PFSK-1 (cell line): Measurements from ENCODE around the gene FAM217A.

ENCODE experiments used
- FOXP2 ChIP-seq: optimal IDR thresholded peaks from 2 replicates; pipeline ENCODE3; 2011; ENCODE audit warnings: borderline replicate concordance, control low read depth, inconsistent platforms; ENCODE audit not compliant: insufficient read depth; ENCODE audit errors: extremely low read length, extremely low read depth
- POLR2AphosphoS5 ChIP-seq: IDR thresholded peaks from 2 replicates; pipeline ENCODE4 v1.6.1; 2012; ENCODE audit warnings: low read depth, mild to moderate bottlenecking, control low read depth, low read length, moderate library complexity
- SIN3A ChIP-seq: IDR thresholded peaks from 2 replicates; pipeline ENCODE4 v1.6.1; 2012; ENCODE audit warnings: mild to moderate bottlenecking, low read length, moderate library complexity, borderline replicate concordance; ENCODE audit not compliant: insufficient read depth
- TAF1 ChIP-seq: IDR thresholded peaks from 2 replicates; pipeline ENCODE4 v1.6.1; 2012; ENCODE audit warnings: low read length, control low read depth, borderline replicate concordance; ENCODE audit not compliant: insufficient read depth
- TF ChIP-seq, protein P1 (sequence below), 2 experiments: IDR thresholded peaks; 2 replicates each; pipeline versions ENCODE4 v1.6.1 to v1.8.0; 2011 to 2012; ENCODE audit warnings: low read depth in 2 of 2, low read length in 2 of 2, control low read depth in 1 of 2, inconsistent platforms in 1 of 2, mild to moderate bottlenecking in 1 of 2, moderate library complexity in 1 of 2; ENCODE audit not compliant: insufficient read depth in 1 of 2

FAM217A gene

DNA sequence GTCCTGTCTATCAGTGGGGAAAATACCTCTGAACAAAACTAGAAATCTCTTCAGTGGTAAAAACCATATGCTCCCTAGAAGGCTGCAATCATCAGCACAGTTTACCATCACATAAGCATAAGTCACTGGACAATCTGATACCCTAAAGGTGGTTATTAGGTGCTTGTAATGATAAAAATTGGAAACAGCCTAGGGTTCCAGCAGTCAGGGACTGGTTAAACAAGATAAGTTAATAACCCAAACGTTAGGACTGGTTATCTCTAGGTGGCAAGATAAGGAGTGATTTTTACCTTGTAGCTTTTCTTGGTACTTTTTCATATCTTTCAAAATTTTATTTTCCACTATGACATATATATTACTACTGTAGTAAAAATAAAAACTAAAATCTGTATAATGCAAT, 45.4 kb upstream of the FAM217A start:
- TF ChIP-seq POLR2AphosphoS5: no peak
- TF ChIP-seq TAF1: no peak
- TF ChIP-seq SIN3A: no peak

DNA sequence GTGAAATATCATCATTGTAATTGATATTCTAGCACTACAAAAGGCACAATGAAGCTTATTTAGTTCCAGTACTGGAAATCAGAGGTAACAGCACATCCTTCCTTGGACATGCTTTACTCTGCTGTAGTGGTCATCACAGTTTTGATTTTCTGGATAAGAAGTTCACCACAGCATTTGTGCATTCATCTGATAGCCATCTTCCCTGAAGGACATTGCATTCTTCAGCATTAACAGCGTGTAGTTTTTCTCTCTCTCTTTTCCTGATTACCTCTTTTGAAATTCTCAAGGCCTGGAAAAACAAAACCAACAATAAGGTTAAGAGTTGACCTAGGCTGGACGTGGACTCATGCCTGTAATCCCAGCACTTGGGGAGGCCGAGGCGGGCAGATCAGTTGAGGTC, 36.8 kb upstream of the FAM217A start:
- TF ChIP-seq SIN3A (no peak), FOXP2 (no peak), POLR2AphosphoS5 (no peak), TAF1 (no peak)
- TF ChIP-seq, protein P1, sequence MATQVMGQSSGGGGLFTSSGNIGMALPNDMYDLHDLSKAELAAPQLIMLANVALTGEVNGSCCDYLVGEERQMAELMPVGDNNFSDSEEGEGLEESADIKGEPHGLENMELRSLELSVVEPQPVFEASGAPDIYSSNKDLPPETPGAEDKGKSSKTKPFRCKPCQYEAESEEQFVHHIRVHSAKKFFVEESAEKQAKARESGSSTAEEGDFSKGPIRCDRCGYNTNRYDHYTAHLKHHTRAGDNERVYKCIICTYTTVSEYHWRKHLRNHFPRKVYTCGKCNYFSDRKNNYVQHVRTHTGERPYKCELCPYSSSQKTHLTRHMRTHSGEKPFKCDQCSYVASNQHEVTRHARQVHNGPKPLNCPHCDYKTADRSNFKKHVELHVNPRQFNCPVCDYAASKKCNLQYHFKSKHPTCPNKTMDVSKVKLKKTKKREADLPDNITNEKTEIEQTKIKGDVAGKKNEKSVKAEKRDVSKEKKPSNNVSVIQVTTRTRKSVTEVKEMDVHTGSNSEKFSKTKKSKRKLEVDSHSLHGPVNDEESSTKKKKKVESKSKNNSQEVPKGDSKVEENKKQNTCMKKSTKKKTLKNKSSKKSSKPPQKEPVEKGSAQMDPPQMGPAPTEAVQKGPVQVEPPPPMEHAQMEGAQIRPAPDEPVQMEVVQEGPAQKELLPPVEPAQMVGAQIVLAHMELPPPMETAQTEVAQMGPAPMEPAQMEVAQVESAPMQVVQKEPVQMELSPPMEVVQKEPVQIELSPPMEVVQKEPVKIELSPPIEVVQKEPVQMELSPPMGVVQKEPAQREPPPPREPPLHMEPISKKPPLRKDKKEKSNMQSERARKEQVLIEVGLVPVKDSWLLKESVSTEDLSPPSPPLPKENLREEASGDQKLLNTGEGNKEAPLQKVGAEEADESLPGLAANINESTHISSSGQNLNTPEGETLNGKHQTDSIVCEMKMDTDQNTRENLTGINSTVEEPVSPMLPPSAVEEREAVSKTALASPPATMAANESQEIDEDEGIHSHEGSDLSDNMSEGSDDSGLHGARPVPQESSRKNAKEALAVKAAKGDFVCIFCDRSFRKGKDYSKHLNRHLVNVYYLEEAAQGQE (IDR thresholded peaks at IDR 0.05; ENCODE audit: insufficient read depth in 1 of 2, low read depth in 2 of 2, low read length in 2 of 2): no peak

DNA sequence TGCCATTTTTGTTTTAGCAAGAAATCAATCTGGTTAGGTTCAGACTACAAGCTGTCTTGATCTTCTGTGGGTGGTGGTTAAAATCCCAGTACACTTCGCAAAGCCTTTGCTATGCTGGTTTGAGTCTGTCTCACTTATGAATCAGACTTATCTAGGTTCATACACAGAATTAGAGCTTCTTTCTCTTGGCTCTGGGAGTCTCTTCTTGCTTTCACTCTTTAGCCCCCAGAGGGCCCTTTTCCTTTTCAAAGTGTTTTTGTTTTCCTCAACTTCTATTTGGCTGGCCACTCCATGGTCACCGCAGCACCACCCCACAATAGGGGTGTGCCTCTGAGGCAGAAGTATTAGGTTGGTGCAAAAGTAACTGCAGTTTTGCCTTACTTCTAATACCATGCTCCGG, 35.2 kb upstream of the FAM217A start:
- TF ChIP-seq FOXP2 (no peak), POLR2AphosphoS5 (no peak)

DNA sequence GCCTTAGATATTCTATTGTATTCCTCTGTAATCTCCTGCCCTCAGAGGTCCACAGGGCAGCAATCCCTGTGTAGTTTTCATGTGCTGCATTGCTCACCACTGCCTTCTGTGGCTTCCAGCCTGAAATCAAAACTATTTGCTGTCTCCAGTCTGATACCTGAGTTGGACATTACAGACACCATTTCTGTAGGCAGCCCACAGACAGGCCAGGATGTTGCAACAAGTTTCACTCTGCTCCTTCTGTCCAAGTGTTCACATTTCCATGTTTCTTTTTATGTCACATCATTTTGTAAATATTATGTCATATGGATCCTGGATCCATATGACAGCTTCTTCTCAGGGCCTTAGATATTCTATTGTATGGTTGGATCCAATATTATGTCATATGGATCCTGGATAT, 34.7 kb upstream of the FAM217A start:
- TF ChIP-seq FOXP2 (no peak), TAF1 (no peak), SIN3A (no peak), POLR2AphosphoS5 (no peak)
- TF ChIP-seq, protein P1 (IDR thresholded peaks at IDR 0.05; ENCODE audit: insufficient read depth in 1 of 2, low read depth in 2 of 2, low read length in 2 of 2): no peak

DNA sequence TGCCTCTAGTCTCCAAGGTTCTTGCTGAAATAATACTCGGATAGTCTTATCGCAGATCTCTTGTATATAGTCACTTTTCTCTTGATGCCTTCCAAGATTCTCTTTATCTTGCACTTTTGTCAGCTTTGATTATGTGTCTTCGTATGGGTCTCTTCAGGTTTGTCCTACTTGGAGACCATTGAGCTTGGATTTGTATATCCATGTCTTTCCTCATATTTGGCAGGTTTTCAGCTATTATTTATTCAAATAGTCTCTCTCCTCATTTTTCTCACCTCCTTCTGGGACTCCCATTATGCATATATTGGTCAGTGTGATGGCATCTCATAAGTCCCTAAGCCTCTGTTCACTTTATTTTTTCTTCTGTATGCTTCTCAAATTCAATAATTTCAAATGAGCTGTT, 33.4 kb upstream of the FAM217A start:
- no peak for TF ChIP-seq FOXP2
- no peak for TF ChIP-seq TAF1
- TF ChIP-seq SIN3A: no peak
- TF ChIP-seq, protein P1 (IDR thresholded peaks at IDR 0.05; ENCODE audit: insufficient read depth in 1 of 2, low read depth in 2 of 2, low read length in 2 of 2): no peak
- no peak for TF ChIP-seq POLR2AphosphoS5

DNA sequence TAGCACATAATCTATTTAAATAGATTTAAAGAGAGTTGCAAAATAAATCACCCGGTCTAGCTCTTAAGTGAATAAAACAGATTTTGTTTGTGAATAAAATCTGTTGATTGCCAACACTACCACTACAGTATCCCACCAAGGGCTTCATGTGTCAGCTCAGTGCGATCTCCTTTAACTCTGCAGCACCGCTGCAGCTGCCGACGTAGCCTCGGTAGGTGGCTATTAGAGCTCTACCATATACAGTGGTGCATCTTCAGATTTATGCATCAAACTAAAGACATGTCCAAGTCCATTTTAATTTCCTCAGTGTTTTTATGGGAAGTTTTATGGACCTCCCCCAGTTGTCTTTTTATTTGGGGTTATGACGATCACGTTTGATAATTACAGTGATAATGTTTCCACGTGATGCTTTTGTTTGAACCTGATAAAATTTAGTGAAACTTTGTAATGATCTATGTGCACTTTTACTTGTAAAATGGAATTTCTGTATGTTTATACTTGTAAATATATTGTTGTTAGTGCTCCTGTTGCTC, 29.7 kb upstream of the FAM217A start:
- TF ChIP-seq TAF1 (no peak), FOXP2 (no peak), SIN3A (no peak), POLR2AphosphoS5 (no peak)
- TF ChIP-seq, protein P1 (IDR thresholded peaks at IDR 0.05; ENCODE audit: insufficient read depth in 1 of 2, low read depth in 2 of 2, low read length in 2 of 2): no peak
